ENCODE results near the gene CTNNAL1.

DNA sequence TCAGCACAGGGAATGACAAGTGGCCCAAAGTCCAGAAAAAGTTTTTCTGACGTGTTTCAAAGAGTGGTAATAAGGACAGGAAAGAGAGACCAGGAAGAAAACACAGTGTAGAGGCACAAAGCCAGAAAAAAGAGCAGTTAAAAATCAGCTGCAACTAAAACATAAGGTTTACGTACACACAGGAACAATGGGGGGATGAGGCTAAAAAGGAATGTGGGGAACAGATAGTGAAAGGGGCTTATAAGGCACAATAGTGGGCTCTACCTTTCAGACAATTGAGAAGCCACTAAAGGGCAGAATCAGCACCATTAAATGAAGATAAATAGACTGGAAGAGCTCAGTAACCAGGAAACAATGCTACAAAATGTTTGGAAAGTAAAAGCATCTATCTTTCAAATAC, 84.9 kb downstream of the CTNNAL1 start:
- TF ChIP-seq, protein P1, sequence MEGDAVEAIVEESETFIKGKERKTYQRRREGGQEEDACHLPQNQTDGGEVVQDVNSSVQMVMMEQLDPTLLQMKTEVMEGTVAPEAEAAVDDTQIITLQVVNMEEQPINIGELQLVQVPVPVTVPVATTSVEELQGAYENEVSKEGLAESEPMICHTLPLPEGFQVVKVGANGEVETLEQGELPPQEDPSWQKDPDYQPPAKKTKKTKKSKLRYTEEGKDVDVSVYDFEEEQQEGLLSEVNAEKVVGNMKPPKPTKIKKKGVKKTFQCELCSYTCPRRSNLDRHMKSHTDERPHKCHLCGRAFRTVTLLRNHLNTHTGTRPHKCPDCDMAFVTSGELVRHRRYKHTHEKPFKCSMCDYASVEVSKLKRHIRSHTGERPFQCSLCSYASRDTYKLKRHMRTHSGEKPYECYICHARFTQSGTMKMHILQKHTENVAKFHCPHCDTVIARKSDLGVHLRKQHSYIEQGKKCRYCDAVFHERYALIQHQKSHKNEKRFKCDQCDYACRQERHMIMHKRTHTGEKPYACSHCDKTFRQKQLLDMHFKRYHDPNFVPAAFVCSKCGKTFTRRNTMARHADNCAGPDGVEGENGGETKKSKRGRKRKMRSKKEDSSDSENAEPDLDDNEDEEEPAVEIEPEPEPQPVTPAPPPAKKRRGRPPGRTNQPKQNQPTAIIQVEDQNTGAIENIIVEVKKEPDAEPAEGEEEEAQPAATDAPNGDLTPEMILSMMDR (optimal IDR thresholded peaks at IDR 0.05 in 1 of 3, IDR thresholded peaks at IDR 0.05 in 1 of 3, conservative IDR thresholded peaks at IDR 0.05 in 1 of 3; ENCODE audit: extremely low read depth in 1 of 3, insufficient read depth in 2 of 3, low read length in 3 of 3): no peak
- no peak for TF ChIP-seq EZH2 (IDR thresholded peaks at IDR 0.05; ENCODE audit: low read length)
